MCF 10A (cell line): ENCODE data around the gene TAS2R41. TPM values are rescaled to one million over a fixed set of nuclear protein-coding genes. Genes with fewer than 3 reads are reported as not detected.

ENCODE experiments used
- BruUV-seq: library from RNA; stranded (reverse); fragments of 400-500 nt; replicated peaks from 2 replicates; lab custom pipeline; 2021; lab: Mats Ljungman, UMichigan
- CTCF ChIA-PET: fragments of 300-600 bp; sonication (Branson Sonifier 250); formaldehyde crosslinking; extraction: SDS; loops from one replicate; lab custom pipeline; 2021; ENCODE audit warnings: antibody characterized with exemption, inconsistent platforms; lab: Yijun Ruan, JAX
- POLR2A ChIA-PET: fragments of 300-600, 350-650 bp; sonication (Branson Sonifier 250); formaldehyde crosslinking; extraction: SDS; loops from one replicate; lab custom pipeline; 2020; ENCODE audit warnings: antibody characterized with exemption, inconsistent platforms; lab: Yijun Ruan, JAX
- DNase-seq: peaks from one replicate; pipeline ENCODE4 v3.0.0-alpha.2; 2018; ENCODE audit not compliant: unreplicated experiment
- H3K27ac Mint-ChIP-seq: one replicate; pipeline ENCODE4 v1.8.0; 2022; ENCODE audit warnings: mild to moderate bottlenecking, low read depth, mixed read lengths; ENCODE audit not compliant: unreplicated experiment
- H3K27me3 Mint-ChIP-seq: one replicate; pipeline ENCODE4 v1.8.0; 2022; ENCODE audit warnings: mixed read lengths; ENCODE audit not compliant: insufficient read depth, unreplicated experiment
- H3K36me3 Mint-ChIP-seq: one replicate; pipeline ENCODE4 v1.8.0; 2022; ENCODE audit warnings: mild to moderate bottlenecking, moderate library complexity, mixed read lengths; ENCODE audit not compliant: insufficient read depth, unreplicated experiment
- H3K4me1 Mint-ChIP-seq: one replicate; pipeline ENCODE4 v1.8.0; 2022; ENCODE audit warnings: mixed read lengths; ENCODE audit not compliant: insufficient read depth, unreplicated experiment
- H3K4me3 Mint-ChIP-seq: one replicate; pipeline ENCODE4 v1.8.0; 2022; ENCODE audit warnings: mild to moderate bottlenecking, moderate library complexity, mixed read lengths; ENCODE audit not compliant: unreplicated experiment
- H3K9me3 Mint-ChIP-seq: one replicate; pipeline ENCODE4 v1.8.0; 2022; ENCODE audit warnings: mixed read lengths; ENCODE audit not compliant: unreplicated experiment
- CTCF ChIP-seq: fragments of 200-600 bp; IDR thresholded peaks from one replicate; pipeline ENCODE4 v1.8.0; 2022; ENCODE audit warnings: antibody characterized with exemption, mild to moderate bottlenecking; ENCODE audit not compliant: unreplicated experiment
- intact Hi-C: fragments of 100-400 bp; cut with micrococcal nuclease; formaldehyde crosslinking; loops from 2 replicates; pipeline ENCODE4 v1.14.1; 2022
- total RNA-seq: library from RNA; stranded (reverse); gene quantifications from 2 replicates; pipeline ENCODE4 v1.2.3, GENCODE V29; 2022

The TAS2R41 gene
- total RNA-seq, 1 experiment from 2014 or later, result not detected

GRCh38 chr7:143493751-143494150, 16.1 kb downstream of the TAS2R41 start:
- Mint-ChIP-seq H3K9me3 (no peaks in the 10 kb centered on the region), H3K4me1 (peaks cover 6% of the 10 kb centered on the region), H3K27ac (no peak overlapping the region), H3K36me3 (no peaks in the 10 kb centered on the region), H3K27me3 (no peaks in the 10 kb centered on the region), H3K4me3 (no peak overlapping the region)
- intact Hi-C loops, result no loop called here
- no peak for DNase-seq
- ChIA-PET CTCF (interaction anchor here (0.7 to 0.9 kb wide), 2 partner anchors 8 to 989 kb away, joined by 3 to 4 read pairs; no protein-coding TSS in a partner anchor), POLR2A (no interaction called here)
- no TSS peak for BruUV-seq
- no peak for TF ChIP-seq CTCF

- no peaks in the 10 kb centered on the region for H3K36me3 Mint-ChIP-seq
- intact Hi-C loops, result no loop called here
- H3K4me1 Mint-ChIP-seq, result peaks cover 6% of the 10 kb centered on the region
- no peak for TF ChIP-seq CTCF
- CTCF ChIA-PET, result interaction anchor here (0.7 kb wide), 3 partner anchors 11 to 990 kb away, joined by 3 to 6 read pairs (median 4); no protein-coding TSS in a partner anchor
- no peak overlapping the region for H3K4me3 Mint-ChIP-seq
- BruUV-seq, result no TSS peak
- H3K27me3 Mint-ChIP-seq, result no peaks in the 10 kb centered on the region
- DNase-seq, result no peak
- no peaks in the 10 kb centered on the region for H3K9me3 Mint-ChIP-seq
- H3K27ac Mint-ChIP-seq, result no peak overlapping the region
- POLR2A ChIA-PET, result no interaction called here
These were observed 16.9 kb downstream of the TAS2R41 start for GRCh38 chr7:143494622-143495021.

DNA sequence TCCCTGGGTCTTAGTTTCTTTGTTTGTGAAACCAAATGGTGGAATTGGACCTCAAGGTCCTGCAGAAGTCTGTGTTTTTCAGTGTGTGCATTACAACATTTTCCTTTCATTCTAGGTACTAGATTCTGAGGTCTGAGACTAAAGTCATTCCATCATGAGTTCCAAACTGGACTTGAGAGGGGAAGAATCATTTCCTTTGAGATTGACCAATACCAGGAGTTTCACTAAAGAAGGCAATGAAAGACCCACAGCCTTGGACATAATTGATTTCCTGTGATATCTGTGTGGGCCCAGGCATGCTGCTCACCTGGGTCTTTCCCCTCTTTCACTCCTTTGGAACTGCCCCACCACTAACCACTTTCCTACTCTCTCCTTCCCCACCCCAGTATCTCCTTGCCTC, 18.2 kb downstream of the TAS2R41 start:
- Mint-ChIP-seq H3K9me3 (no peaks in the 10 kb centered on the region), H3K27me3 (no peaks in the 10 kb centered on the region), H3K27ac (no peak overlapping the region), H3K36me3 (no peaks in the 10 kb centered on the region), H3K4me3 (no peak overlapping the region), H3K4me1 (peaks cover 6% of the 10 kb centered on the region)
- no peak for TF ChIP-seq CTCF
- POLR2A ChIA-PET, result no interaction called here
- CTCF ChIA-PET, result no interaction called here
- intact Hi-C loops, result no loop called here
- DNase-seq, result no peak
- BruUV-seq, result no TSS peak

GRCh38 chr7:143496263-143496662, 18.6 kb downstream of the TAS2R41 start:
- no peaks in the 10 kb centered on the region for H3K9me3 Mint-ChIP-seq
- H3K27ac Mint-ChIP-seq, result no peak overlapping the region
- CTCF ChIA-PET, result interaction anchor here (1.1 kb wide), 1 partner anchor 23 kb away, joined by 3 read pairs; no protein-coding TSS in a partner anchor
- H3K4me1 Mint-ChIP-seq, result peaks cover 6% of the 10 kb centered on the region
- H3K36me3 Mint-ChIP-seq, result no peaks in the 10 kb centered on the region
- no peak for DNase-seq
- intact Hi-C loops, result no loop called here
- POLR2A ChIA-PET, result no interaction called here
- no TSS peak for BruUV-seq
- TF ChIP-seq CTCF, result no peak
- H3K4me3 Mint-ChIP-seq, result no peak overlapping the region
- no peaks in the 10 kb centered on the region for H3K27me3 Mint-ChIP-seq
